Upper lobe of right lung (tissue), 1 donor: ENCODE data around the gene AMIGO3. TPM values are rescaled to one million over a fixed set of nuclear protein-coding genes. Genes with fewer than 3 reads are reported as not detected.
A peak's percentile ranks its signal among the peaks of the same experiment; 100 is the strongest.

Experiments used
- ATAC-seq: fragments of 200-7000 bp; cut with Tn5 transposase; one replicate; pipeline ENCODE4 v1.9.1; 2020; ENCODE audit warnings: mild to moderate bottlenecking, moderate library complexity
- DNase-seq: peaks from one replicate; pipeline ENCODE4 v3.0.0-alpha.2; 2020
- H3K27ac ChIP-seq: fragments of 200-600 bp; one replicate; pipeline ENCODE4 v1.8.0; 2022
- H3K27me3 ChIP-seq: fragments of 200-600 bp; one replicate; pipeline ENCODE4 v1.8.0; 2022; ENCODE audit warnings: mild to moderate bottlenecking
- H3K36me3 ChIP-seq: fragments of 200-600 bp; one replicate; pipeline ENCODE4 v1.8.0; 2022
- H3K4me1 ChIP-seq: fragments of 200-600 bp; one replicate; pipeline ENCODE4 v1.8.0; 2022
- H3K4me3 ChIP-seq: fragments of 200-600 bp; one replicate; pipeline ENCODE4 v1.8.0; 2022; ENCODE audit warnings: mild to moderate bottlenecking
- H3K9me3 ChIP-seq: fragments of 200-600 bp; one replicate; pipeline ENCODE4 v1.8.0; 2022
- intact Hi-C: fragments of 100-400 bp; cut with DNase I; formaldehyde crosslinking; loops from one replicate; pipeline ENCODE4 v1.11.0; 2022
- total RNA-seq: library from RNA; stranded (reverse); fragmentation: NEBNext Ultra II Directional; extraction: Animal tissue kit (Norgen Biotek cat#: 25700); gene quantifications from one replicate; pipeline ENCODE4 v1.2.1, GENCODE V29; 2021
- TF ChIP-seq, protein P1 (sequence below): fragments of 200-600 bp; IDR thresholded peaks from one replicate; pipeline ENCODE4 v1.8.0; 2022; ENCODE audit warnings: antibody characterized with exemption
- donor health status: DM: no; HTN: yes; CAD: no; lungs with severe emphysema.

Gene AMIGO3
- total RNA-seq, 1 donor from 2014 or later: 0.26 TPM

DNA sequence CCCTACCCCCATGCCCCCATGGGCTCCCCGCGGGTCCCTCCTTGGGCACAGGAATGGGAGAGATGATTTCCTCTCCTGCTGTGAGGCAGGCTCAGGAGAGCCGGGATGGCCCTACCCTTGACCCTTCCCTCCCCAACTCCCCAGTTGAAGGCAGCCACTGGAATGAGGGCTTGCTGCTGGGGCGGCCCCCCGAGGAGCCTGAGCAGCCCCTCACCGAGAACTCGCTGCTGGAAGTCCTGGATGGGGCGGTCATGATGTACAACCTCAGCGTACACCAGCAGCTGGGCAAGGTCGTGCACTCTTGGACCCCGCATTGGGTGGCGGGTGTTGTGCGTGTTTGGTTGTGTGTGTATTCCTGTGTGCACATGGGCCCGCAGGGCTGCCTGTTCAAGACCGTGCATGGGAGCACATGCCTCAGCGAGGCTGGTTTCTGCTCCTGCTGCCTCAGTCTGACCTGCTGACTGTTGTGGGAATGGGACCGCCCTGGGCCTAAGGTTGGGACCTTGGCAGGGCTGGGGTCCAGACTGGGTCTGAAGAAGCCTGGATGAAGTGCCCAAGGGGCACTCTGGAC, 14.0 kb downstream of the AMIGO3 start:
- Histone ChIP-seq H3K4me1 (no peaks in the 10 kb centered on the region), H3K9me3 (no peaks in the 10 kb centered on the region), H3K4me3 (no peak overlapping the region), H3K27ac (no peak overlapping the region), H3K36me3 (peaks cover 32% of the 10 kb centered on the region), H3K27me3 (no peaks in the 10 kb centered on the region)
- intact Hi-C loops: no loop called here
- ATAC-seq: no peak
- DNase-seq: no peak
- TF ChIP-seq, protein P1, sequence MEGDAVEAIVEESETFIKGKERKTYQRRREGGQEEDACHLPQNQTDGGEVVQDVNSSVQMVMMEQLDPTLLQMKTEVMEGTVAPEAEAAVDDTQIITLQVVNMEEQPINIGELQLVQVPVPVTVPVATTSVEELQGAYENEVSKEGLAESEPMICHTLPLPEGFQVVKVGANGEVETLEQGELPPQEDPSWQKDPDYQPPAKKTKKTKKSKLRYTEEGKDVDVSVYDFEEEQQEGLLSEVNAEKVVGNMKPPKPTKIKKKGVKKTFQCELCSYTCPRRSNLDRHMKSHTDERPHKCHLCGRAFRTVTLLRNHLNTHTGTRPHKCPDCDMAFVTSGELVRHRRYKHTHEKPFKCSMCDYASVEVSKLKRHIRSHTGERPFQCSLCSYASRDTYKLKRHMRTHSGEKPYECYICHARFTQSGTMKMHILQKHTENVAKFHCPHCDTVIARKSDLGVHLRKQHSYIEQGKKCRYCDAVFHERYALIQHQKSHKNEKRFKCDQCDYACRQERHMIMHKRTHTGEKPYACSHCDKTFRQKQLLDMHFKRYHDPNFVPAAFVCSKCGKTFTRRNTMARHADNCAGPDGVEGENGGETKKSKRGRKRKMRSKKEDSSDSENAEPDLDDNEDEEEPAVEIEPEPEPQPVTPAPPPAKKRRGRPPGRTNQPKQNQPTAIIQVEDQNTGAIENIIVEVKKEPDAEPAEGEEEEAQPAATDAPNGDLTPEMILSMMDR: no peak

DNA sequence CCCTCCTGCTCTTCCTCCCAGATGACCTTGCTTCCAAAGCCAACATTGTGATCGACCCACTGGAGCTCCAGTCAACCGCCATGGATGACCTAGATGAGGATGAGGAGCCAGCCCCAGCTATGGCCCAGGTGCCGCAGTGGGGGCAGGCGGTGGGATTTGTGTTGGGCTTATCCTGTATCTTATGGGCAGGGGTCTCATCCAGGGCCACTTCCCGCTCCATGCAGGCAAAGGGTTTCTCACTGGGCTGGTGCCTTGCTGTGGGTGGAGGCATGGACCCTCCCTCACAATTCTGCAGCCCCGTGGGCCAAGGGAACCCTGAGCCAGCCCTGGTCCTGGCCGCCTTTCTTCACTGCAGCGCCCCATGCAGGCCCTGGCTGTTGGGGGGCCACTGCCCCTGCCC, 14.9 kb downstream of the AMIGO3 start:
- H3K4me3 ChIP-seq: no peak overlapping the region
- H3K27me3 ChIP-seq: no peaks in the 10 kb centered on the region
- no peak for ATAC-seq
- TF ChIP-seq, protein P1: no peak
- no peak for DNase-seq
- H3K27ac ChIP-seq: no peak overlapping the region
- no peaks in the 10 kb centered on the region for H3K9me3 ChIP-seq
- H3K4me1 ChIP-seq: no peaks in the 10 kb centered on the region
- H3K36me3 ChIP-seq: peaks cover 40% of the 10 kb centered on the region
- intact Hi-C loops: no loop called here

DNA sequence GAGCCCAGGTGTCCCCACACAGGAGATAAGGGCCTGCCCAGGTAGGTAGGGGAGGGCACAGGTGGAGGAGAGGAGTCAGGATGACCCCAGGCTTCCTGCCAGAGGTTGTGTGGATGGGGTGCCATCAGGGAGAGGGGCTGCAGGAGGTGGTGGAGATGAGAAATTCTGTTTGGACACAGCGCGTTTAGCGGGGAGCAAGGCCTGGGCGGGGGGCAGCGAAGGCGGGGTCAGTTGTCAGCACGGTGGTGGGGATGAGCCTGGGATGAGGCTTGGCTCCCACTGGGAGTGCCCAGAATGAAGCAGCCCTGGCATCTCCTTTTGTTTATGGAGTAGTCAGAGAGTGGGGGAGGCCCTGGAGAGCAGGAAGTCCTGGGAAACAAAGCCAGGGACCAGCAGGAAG, 15.5 kb downstream of the AMIGO3 start:
- Histone ChIP-seq H3K36me3 (peaks cover 40% of the 10 kb centered on the region), H3K27me3 (no peaks in the 10 kb centered on the region), H3K4me1 (no peaks in the 10 kb centered on the region), H3K4me3 (no peak overlapping the region), H3K27ac (no peak overlapping the region), H3K9me3 (no peaks in the 10 kb centered on the region)
- intact Hi-C loops: no loop called here
- no peak for DNase-seq
- TF ChIP-seq, protein P1: no peak
- no peak for ATAC-seq

DNA sequence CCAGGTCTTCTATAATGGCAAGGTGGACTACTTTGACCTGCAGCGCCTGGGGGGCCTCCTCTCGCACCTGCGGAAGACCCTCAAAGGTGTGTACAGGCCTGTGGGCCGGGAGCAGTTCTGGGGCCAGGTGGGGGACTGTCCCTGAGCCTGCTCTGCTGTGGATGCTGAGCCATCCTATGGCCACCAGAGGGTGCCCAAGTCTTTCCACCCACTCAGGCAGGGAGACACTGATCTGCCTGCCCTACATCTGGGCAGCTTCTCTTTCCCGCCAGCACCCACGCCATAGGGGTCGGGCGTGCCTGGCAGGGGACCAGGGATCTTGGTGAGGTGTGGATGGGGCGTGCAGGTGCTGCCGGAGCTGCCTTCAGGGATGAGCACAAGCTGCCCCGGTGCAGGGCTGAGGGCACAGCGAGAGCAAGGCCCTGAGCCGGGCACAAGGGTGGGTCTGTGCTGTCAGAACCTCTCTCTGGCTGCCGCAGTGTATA, 16.0 kb downstream of the AMIGO3 start:
- TF ChIP-seq, protein P1: peak; percentile 80
- Histone ChIP-seq H3K4me1 (no peaks in the 10 kb centered on the region), H3K27ac (no peak overlapping the region), H3K4me3 (no peak overlapping the region), H3K27me3 (no peaks in the 10 kb centered on the region), H3K9me3 (no peaks in the 10 kb centered on the region), H3K36me3 (peaks cover 40% of the 10 kb centered on the region)
- intact Hi-C loops: no loop called here
- ATAC-seq (peak; percentile 85), DNase-seq (no peak)

DNA sequence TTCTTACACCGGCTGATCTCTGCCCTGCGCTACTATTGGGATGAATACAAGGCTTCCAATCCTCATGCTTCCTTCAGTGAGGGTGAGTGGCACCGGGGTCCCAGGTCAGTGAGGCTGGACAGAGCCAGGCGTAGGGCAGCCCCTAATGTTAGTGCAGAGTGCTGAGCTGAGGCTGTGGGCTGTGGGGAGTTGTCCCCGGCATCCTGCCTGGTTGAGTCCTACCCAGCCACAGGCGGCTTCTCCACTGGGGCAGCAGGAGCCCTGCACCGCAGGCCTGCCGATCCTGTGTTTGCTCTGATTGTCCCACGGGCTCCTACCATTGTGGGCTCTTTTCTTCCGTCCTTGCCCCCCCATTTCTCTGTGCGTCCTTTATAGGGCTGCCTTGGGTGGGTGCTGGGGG, 16.8 kb downstream of the AMIGO3 start:
- Histone ChIP-seq H3K9me3 (no peaks in the 10 kb centered on the region), H3K36me3 (peaks cover 40% of the 10 kb centered on the region), H3K27ac (no peak overlapping the region), H3K27me3 (no peaks in the 10 kb centered on the region), H3K4me3 (no peak overlapping the region), H3K4me1 (no peaks in the 10 kb centered on the region)
- ATAC-seq (no peak), DNase-seq (no peak)
- TF ChIP-seq, protein P1: no peak
- intact Hi-C loops: no loop called here
